Esophagus (tissue), 2 donors: ENCODE results near the gene PNMA8A. TPM values are rescaled to one million over a fixed set of nuclear protein-coding genes. Genes with fewer than 3 reads are reported as not detected.

ENCODE experiments used
- H3K27ac ChIP-seq, 2 donors: one replicate each; pipeline ENCODE4 v1.5.1; 2013; ENCODE audit warnings: low read depth in 2 of 2, mild to moderate bottlenecking in 2 of 2, inconsistent platforms in 1 of 2, low read length in 1 of 2, moderate library complexity in 1 of 2
- H3K27me3 ChIP-seq, 2 donors: one replicate each; pipeline ENCODE4 v1.6.1; 2013; ENCODE audit warnings: low read length in 2 of 2, control low read depth in 1 of 2, mild to moderate bottlenecking in 1 of 2; ENCODE audit not compliant: insufficient read depth in 2 of 2, control insufficient read depth in 1 of 2
- H3K36me3 ChIP-seq, 2 donors: one replicate each; pipeline ENCODE4 v1.6.1; 2013; ENCODE audit warnings: low read length in 1 of 2; ENCODE audit not compliant: control insufficient read depth in 2 of 2, insufficient read depth in 2 of 2
- H3K4me1 ChIP-seq, 2 donors: one replicate each; pipeline ENCODE4 v1.6.1; 2013; ENCODE audit warnings: low read length in 1 of 2; ENCODE audit not compliant: control insufficient read depth in 2 of 2, insufficient read depth in 2 of 2
- H3K4me3 ChIP-seq, 2 donors: one replicate each; pipeline ENCODE4 v1.5.1; 2013; ENCODE audit warnings: low read length in 2 of 2, mild to moderate bottlenecking in 2 of 2, low read depth in 1 of 2, moderate library complexity in 1 of 2
- H3K9me3 ChIP-seq, 2 donors: one replicate each; pipeline ENCODE4 v1.6.1; 2013; ENCODE audit warnings: mild to moderate bottlenecking in 2 of 2, low read depth in 1 of 2, low read length in 1 of 2, moderate library complexity in 1 of 2; ENCODE audit not compliant: control insufficient read depth in 2 of 2, insufficient read depth in 1 of 2
- WGBS, 2 donors: extraction: QIAGEN DNeasy Blood & Tissue Kit; methylation state at CpG; one replicate each; pipeline ENCODE4 v1.1.7; 2013; 5-methylcytosine and 5-hydroxymethylcytosine counted together
- polyA plus RNA-seq, 2 donors: library from polyadenylated mRNA; stranded (reverse); fragments of 200-250 nt; gene quantifications; one replicate each; pipeline ENCODE4 v1.2.3, GENCODE V29; 2013
- donor health status: healthy with polysubstance abuse.
- donor health status: Bipolar disorder and iron deficiency.

The PNMA8A gene
- polyA plus RNA-seq, 2 donors = 0.02 to 0.10 TPM

- H3K27me3 ChIP-seq = no peaks in the 10 kb centered on the region
- no peak overlapping the region for H3K4me3 ChIP-seq
- no peaks in the 10 kb centered on the region for H3K36me3 ChIP-seq
- 67 to 70% methylated on average over 11 of the region's 11 CpGs for WGBS, 2 donors
- no peak overlapping the region for H3K27ac ChIP-seq
- no peaks in the 10 kb centered on the region for H3K9me3 ChIP-seq
- peaks cover 0 to 2% of the 10 kb centered on the region in 2 donors for H3K4me1 ChIP-seq
These were observed 614 bp upstream of the PNMA8A start for GRCh38 chr19:46471811-46472543.

DNA sequence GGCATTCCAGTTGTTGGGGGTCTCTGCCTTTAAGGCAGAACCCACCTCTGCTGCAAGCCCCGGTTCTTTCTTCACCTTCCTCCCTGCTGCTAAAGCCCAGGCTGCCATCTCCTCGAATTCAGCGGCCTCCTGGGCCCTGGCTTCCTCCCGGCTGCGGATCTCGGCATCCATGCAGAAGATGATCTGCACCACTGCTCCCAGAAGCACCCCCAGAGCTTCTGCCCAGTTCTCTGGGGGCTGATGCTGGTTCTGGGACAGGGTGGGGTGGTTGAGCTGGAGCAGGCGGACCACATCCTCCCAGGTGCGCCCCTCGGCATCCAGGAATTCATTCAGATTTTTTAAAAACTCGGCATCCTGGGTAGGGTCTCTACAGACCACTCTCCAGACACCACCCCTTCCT lies 987 bp downstream of the PNMA8A start:
- no peaks in the 10 kb centered on the region for H3K27me3 ChIP-seq

DNA sequence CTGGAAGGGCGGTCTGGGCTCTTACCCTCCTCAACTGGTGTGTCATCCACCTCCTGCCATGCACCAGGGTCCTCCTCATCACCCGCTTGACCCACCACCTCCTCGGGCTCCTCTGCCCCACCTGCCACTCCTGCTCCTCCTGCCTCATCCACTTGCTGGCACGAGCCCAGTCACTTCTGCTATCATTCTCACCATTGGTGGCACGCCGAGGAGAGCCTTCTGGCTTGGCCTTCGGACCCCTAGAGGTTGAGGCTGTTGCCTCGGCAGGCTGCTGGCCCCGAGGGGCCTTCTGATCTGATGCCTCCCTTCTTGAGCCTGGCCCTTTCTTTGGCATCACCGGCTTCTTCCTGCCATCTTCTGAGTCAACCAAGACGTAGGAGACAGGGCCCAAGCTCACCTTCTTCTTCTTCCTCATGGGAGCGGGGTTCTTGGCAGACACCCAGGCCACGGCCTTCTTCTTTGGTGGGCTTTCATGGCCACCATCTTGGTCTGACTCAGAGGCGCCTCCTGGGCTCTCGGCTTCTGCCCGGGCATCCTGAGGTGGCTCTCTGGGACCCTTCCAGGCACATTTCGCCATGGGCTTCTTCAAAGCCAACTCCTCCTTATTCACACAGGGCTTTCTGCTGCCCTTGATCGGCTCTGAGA lies 1.7 kb downstream of the PNMA8A start:
- Histone ChIP-seq H3K4me3 (no peak overlapping the region), H3K27ac (no peak overlapping the region), H3K4me1 (peaks cover 0 to 2% of the 10 kb centered on the region in 2 donors)

More for the DNA sequence above, 987 bp downstream of the PNMA8A start:
- H3K4me1 ChIP-seq = peaks cover 0 to 2% of the 10 kb centered on the region in 2 donors
- H3K27ac ChIP-seq = no peak overlapping the region
- 91 to 92% methylated on average over 10 of the region's 10 CpGs for WGBS, 2 donors
- no peak overlapping the region for H3K4me3 ChIP-seq
- no peaks in the 10 kb centered on the region for H3K9me3 ChIP-seq
- H3K36me3 ChIP-seq = no peaks in the 10 kb centered on the region

GRCh38 chr19:46466536-46467196 lies 4.7 kb downstream of the PNMA8A start:
- Histone ChIP-seq H3K4me1 (peaks cover 0 to 2% of the 10 kb centered on the region in 2 donors), H3K27ac (no peak overlapping the region), H3K36me3 (no peaks in the 10 kb centered on the region), H3K9me3 (no peaks in the 10 kb centered on the region), H3K27me3 (no peaks in the 10 kb centered on the region), H3K4me3 (no peak overlapping the region)
- 36 to 46% methylated on average over 15 of the region's 15 CpGs for whole genome bisulfite sequencing, 2 donors

More for the DNA sequence above, 1.7 kb downstream of the PNMA8A start:
- Histone ChIP-seq H3K36me3 (no peaks in the 10 kb centered on the region), H3K27me3 (no peaks in the 10 kb centered on the region), H3K9me3 (no peaks in the 10 kb centered on the region)
- WGBS, 2 donors = 95% methylated on average over 18 of the region's 18 CpGs

- Histone ChIP-seq H3K4me1 (no peaks in the 10 kb centered on the region), H3K27me3 (no peaks in the 10 kb centered on the region), H3K36me3 (no peaks in the 10 kb centered on the region), H3K9me3 (no peaks in the 10 kb centered on the region), H3K4me3 (no peak overlapping the region), H3K27ac (no peak overlapping the region)
- WGBS, 2 donors = 78 to 83% methylated on average over 7 of the region's 7 CpGs
These were observed 7.8 kb downstream of the PNMA8A start for GRCh38 chr19:46463516-46463915.

DNA sequence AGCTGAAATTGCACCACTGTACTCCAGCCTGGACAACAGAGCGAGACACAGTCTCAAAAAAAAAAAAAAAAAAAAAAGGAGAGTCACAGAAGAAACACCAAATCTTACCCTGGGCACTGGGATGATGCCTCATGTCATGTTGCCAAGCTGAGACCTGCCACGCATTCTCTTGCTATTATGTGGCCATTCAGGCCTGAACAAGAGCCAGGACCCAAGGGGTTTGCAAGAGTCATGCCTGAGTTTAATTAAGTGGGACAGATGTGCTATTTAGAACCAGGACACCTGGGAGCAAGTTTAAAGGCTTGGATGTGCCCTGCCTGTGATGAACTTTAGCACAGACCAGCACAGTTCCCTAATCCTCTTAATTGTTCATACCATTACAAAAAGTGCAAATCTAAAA lies 9.8 kb downstream of the PNMA8A start:
- H3K27ac ChIP-seq = no peak overlapping the region
- H3K4me1 ChIP-seq = no peaks in the 10 kb centered on the region
- 56 to 85% methylated on average over 2 of the region's 2 CpGs for WGBS, 2 donors
- H3K4me3 ChIP-seq = no peak overlapping the region
- no peaks in the 10 kb centered on the region for H3K36me3 ChIP-seq
- no peaks in the 10 kb centered on the region for H3K9me3 ChIP-seq
- H3K27me3 ChIP-seq = no peaks in the 10 kb centered on the region

GRCh38 chr19:46460981-46461380 lies 10.4 kb downstream of the PNMA8A start:
- WGBS, 2 donors = 58 to 63% methylated on average over 1 of the region's 1 CpG
- no peaks in the 10 kb centered on the region for H3K36me3 ChIP-seq
- H3K27ac ChIP-seq = no peak overlapping the region
- H3K27me3 ChIP-seq = no peaks in the 10 kb centered on the region
- H3K4me3 ChIP-seq = no peak overlapping the region
- H3K4me1 ChIP-seq = no peaks in the 10 kb centered on the region
- H3K9me3 ChIP-seq = no peaks in the 10 kb centered on the region

DNA sequence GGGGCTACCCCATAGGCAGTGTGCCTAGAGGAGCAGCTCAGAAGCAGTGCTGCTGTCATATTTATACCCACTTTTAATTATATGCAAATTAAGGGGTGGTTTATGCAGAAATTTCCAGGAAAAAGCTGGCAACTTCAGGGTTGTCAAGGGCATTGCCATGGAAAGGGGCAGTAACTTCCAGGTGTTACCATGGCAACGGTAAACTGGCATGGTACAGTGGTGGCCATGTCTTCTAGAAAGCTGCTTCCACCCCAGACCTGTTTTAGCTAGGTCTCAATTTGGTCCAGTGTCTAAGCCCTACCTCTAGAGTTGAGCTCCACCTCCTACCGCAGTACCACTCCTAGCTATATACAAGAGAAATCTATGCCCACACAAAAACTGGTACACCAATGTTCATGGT lies 11.3 kb downstream of the PNMA8A start:
- Histone ChIP-seq H3K9me3 (no peaks in the 10 kb centered on the region), H3K27ac (no peak overlapping the region), H3K4me3 (no peak overlapping the region), H3K4me1 (no peaks in the 10 kb centered on the region), H3K27me3 (no peaks in the 10 kb centered on the region), H3K36me3 (no peaks in the 10 kb centered on the region)
- WGBS, 2 donors = 71 to 74% methylated on average over 2 of the region's 2 CpGs

- no peak overlapping the region for H3K4me3 ChIP-seq
- H3K27ac ChIP-seq = no peak overlapping the region
- no peaks in the 10 kb centered on the region for H3K36me3 ChIP-seq
- no peaks in the 10 kb centered on the region for H3K4me1 ChIP-seq
- WGBS, 2 donors = 91 to 95% methylated on average over 5 of the region's 5 CpGs
- H3K9me3 ChIP-seq = no peaks in the 10 kb centered on the region
- no peaks in the 10 kb centered on the region for H3K27me3 ChIP-seq
These were observed 14.4 kb downstream of the PNMA8A start for GRCh38 chr19:46456930-46457329.
